ENCODE measurements around the gene HPCAL1.

DNA sequence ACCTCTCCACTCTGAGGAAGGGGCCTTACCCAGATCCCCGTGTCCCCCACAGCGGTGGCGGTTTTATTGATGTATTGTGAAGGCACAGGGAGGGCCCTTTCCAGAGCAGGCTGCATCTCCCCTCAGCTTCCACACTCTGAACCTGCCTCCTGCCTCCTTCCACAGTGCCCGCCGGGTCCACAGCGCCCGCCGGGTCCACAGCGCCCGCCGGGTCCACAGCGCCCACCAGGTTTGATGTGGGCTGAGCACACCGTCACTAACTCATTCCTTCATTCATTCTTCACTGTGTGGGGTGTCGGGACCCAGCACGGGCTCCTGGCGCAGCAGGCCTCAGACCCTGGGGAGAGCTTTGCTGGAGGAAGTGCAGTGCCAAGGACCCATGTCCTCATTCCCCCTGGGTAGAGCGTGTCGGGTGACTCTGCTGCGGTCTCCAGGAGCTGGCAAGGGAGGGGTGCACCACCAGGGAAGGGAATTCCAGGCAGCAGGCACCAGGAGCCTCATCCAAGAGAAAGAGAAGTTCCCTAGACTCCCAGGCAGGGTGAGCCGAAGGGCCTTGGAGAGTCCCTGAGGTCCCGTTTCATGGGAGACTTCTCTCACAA is 57.1 kb downstream of the HPCAL1 start:
- TF ChIP-seq, protein P1, sequence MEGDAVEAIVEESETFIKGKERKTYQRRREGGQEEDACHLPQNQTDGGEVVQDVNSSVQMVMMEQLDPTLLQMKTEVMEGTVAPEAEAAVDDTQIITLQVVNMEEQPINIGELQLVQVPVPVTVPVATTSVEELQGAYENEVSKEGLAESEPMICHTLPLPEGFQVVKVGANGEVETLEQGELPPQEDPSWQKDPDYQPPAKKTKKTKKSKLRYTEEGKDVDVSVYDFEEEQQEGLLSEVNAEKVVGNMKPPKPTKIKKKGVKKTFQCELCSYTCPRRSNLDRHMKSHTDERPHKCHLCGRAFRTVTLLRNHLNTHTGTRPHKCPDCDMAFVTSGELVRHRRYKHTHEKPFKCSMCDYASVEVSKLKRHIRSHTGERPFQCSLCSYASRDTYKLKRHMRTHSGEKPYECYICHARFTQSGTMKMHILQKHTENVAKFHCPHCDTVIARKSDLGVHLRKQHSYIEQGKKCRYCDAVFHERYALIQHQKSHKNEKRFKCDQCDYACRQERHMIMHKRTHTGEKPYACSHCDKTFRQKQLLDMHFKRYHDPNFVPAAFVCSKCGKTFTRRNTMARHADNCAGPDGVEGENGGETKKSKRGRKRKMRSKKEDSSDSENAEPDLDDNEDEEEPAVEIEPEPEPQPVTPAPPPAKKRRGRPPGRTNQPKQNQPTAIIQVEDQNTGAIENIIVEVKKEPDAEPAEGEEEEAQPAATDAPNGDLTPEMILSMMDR (IDR thresholded peaks at IDR 0.05; ENCODE audit: poor library complexity, severe bottlenecking), result no peak
- TF ChIP-seq, protein P2, sequence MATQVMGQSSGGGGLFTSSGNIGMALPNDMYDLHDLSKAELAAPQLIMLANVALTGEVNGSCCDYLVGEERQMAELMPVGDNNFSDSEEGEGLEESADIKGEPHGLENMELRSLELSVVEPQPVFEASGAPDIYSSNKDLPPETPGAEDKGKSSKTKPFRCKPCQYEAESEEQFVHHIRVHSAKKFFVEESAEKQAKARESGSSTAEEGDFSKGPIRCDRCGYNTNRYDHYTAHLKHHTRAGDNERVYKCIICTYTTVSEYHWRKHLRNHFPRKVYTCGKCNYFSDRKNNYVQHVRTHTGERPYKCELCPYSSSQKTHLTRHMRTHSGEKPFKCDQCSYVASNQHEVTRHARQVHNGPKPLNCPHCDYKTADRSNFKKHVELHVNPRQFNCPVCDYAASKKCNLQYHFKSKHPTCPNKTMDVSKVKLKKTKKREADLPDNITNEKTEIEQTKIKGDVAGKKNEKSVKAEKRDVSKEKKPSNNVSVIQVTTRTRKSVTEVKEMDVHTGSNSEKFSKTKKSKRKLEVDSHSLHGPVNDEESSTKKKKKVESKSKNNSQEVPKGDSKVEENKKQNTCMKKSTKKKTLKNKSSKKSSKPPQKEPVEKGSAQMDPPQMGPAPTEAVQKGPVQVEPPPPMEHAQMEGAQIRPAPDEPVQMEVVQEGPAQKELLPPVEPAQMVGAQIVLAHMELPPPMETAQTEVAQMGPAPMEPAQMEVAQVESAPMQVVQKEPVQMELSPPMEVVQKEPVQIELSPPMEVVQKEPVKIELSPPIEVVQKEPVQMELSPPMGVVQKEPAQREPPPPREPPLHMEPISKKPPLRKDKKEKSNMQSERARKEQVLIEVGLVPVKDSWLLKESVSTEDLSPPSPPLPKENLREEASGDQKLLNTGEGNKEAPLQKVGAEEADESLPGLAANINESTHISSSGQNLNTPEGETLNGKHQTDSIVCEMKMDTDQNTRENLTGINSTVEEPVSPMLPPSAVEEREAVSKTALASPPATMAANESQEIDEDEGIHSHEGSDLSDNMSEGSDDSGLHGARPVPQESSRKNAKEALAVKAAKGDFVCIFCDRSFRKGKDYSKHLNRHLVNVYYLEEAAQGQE (IDR thresholded peaks at IDR 0.05; ENCODE audit: borderline replicate concordance), result no peak
